ENCODE results near the gene YOD1. TPM values are rescaled to one million over a fixed set of nuclear protein-coding genes. Genes with fewer than 3 reads are reported as not detected.

YOD1 gene
- total RNA-seq, 1 donor: 16.0 TPM

GRCh38 chr1:207056673-207057072 is 5.7 kb upstream of the YOD1 start:
- no peak for DNase-seq (ENCODE audit: low read depth)
- no peak overlapping the region for H3K4me3 ChIP-seq (ENCODE audit: low read depth, low read length)
- TF ChIP-seq CTCF (IDR thresholded peaks at IDR 0.05; ENCODE audit: insufficient read depth, low read depth, low read length): no peak

GRCh38 chr1:207055386-207056001 is 4.5 kb upstream of the YOD1 start:
- no peak for DNase-seq (ENCODE audit: low read depth)
- no peak overlapping the region for H3K4me3 ChIP-seq (ENCODE audit: low read depth, low read length)
- TF ChIP-seq CTCF (IDR thresholded peaks at IDR 0.05; ENCODE audit: insufficient read depth, low read depth, low read length): no peak

DNA sequence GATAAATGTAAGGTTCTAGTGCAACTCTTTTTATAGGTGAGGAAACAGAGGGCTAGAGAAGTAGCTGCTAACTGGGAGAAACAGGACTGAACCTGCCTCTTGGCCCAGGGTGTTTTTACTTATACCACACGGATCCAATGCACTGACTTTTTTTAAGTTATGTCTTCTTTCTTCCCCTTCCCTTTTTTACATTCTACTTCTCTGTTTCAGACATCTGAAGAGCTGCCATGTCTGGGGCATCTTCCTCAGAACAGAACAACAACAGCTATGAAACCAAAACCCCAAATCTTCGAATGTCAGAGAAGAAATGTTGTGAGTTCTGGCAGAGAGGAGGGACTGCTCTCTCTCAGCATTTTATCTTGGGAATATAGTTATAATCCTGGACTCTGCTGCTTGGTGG is 3.5 kb upstream of the YOD1 start:
- no peak for TF ChIP-seq CTCF (IDR thresholded peaks at IDR 0.05; ENCODE audit: insufficient read depth, low read depth, low read length)
- H3K4me3 ChIP-seq (ENCODE audit: low read depth, low read length): no peak overlapping the region

DNA sequence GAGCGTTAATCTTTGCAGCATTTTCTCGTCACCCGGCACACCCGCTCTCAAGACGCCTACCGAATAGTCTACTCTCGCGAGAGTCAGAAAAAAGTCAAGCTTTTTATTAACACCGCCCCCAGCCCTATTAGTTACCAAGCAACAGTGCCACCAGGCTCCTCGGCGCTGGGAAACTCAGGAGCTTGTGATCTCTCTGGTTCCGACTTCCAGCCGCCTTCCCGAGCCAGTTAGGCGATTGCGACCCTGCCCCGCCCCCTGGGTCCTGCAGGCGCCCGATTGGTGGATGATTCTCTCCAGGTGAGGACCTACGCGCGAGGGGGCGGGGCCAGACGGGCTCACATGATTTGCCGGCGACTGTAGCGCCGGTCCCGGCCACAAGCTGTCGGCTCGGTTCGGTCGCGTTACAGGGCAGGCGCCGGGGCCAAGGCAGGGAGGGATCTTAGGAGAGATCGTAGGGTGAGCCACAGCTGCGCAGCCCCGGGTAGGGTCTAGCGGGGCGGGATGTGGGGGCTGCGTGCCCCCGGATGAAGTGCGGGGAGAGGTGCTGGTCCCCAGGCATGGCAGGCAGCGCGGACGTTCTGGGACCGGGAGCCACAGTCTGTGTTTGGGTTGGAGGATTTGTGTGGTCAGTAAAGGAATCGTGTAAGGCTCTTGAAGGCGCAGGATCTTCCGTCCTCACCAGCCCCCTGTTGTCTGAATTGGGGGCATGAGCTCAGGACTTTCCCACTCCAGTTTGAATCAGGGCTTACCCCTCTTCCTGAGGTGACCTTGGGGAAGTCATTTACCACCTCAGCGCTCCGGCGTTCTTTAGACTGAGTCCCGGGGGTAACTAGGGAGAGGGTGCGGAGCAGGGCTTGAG is 2.1 kb upstream of the YOD1 start, which contains the start of gene PFKFB2:
Gene PFKFB2 (plus strand): TSS at position 365 of the 859 bp plus-strand sequence. CDS start 1,443 bp downstream, outside the sequence.
- TF ChIP-seq CTCF (IDR thresholded peaks at IDR 0.05; ENCODE audit: insufficient read depth, low read depth, low read length): no peak
- peak within 1 kb of the TSS; percentile 66 for H3K4me3 ChIP-seq (ENCODE audit: low read depth, low read length)
- peak; percentile 93 for DNase-seq (ENCODE audit: low read depth)

More for the DNA sequence above, 3.5 kb upstream of the YOD1 start:
- DNase-seq (ENCODE audit: low read depth): no peak

DNA sequence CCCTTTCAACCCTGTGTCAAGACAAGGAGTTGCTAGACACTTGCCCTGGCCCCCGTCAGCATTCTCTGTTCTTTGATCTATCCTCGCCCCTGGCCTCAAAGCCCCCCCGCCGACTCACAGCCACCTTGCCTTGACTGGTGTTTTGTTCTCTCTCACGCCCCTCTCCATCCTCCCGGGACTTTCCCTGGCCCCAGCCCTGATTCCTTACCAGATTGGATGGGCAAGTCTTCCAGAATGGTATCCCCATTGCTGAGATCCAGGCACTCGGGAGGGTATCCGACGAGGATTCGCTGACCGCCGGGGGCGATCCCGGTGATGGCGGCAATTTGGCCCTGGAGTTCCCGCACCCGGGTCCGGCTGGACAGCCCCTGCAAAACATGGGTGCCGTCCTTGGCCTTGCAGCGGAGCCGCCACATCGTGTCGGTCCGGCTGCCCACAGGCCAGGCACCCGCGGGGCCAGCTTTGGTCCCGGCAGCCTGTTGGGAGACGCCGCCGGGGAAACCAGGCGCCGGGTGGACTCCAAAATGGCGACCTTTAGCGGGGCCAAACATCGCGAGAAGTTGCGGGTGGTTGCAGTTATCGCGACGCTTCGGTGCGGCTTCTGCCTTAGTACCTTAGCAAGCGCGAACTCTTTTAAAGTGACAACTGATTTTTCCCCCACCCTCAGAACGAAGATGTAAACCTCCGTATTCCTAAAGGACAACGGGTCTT is 373 bp downstream of the YOD1 start:
- peak; percentile 90 for DNase-seq (ENCODE audit: low read depth)
- H3K4me3 ChIP-seq (ENCODE audit: low read depth, low read length): peak overlapping the region; percentile 96
- TF ChIP-seq CTCF (IDR thresholded peaks at IDR 0.05; ENCODE audit: insufficient read depth, low read depth, low read length): no peak

GRCh38 chr1:207049974-207050391 is 1.0 kb downstream of the YOD1 start:
- H3K4me3 ChIP-seq (ENCODE audit: low read depth, low read length): peak overlapping the region; percentile 96
- peak; percentile 69 for DNase-seq (ENCODE audit: low read depth)
- peak; percentile 81 for TF ChIP-seq CTCF (IDR thresholded peaks at IDR 0.05; ENCODE audit: insufficient read depth, low read depth, low read length)
